ENCODE data around the gene RNF148.

The RNF148 gene

DNA sequence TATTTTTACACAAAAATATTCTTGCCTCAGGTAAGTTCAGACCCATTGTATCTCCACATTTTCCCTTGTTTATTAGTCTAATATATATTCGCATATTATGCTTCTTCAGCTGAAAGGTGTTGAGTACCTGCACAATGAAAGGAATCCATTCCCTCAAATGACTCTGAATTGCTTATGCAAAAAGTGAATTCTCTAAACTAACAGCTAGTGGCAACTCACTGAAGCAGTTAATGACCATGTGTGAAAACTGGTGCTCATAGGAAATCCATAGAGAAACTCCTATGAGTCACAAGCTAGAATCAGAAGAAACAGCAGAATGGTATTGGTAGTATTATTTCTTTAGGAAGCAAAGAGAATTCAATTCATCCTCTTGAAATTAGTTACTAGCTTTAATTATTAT is 33.5 kb upstream of the RNF148 start:
- DNase-seq: no peak
- H3K36me3 ChIP-seq: no peaks in the 10 kb centered on the region
- H3K27ac ChIP-seq: no peak overlapping the region
- H3K9me3 ChIP-seq (ENCODE audit: severe bottlenecking): no peaks in the 10 kb centered on the region
- no peak overlapping the region for H3K4me3 ChIP-seq (ENCODE audit: low read depth, low read length)
- TF ChIP-seq, protein P1, sequence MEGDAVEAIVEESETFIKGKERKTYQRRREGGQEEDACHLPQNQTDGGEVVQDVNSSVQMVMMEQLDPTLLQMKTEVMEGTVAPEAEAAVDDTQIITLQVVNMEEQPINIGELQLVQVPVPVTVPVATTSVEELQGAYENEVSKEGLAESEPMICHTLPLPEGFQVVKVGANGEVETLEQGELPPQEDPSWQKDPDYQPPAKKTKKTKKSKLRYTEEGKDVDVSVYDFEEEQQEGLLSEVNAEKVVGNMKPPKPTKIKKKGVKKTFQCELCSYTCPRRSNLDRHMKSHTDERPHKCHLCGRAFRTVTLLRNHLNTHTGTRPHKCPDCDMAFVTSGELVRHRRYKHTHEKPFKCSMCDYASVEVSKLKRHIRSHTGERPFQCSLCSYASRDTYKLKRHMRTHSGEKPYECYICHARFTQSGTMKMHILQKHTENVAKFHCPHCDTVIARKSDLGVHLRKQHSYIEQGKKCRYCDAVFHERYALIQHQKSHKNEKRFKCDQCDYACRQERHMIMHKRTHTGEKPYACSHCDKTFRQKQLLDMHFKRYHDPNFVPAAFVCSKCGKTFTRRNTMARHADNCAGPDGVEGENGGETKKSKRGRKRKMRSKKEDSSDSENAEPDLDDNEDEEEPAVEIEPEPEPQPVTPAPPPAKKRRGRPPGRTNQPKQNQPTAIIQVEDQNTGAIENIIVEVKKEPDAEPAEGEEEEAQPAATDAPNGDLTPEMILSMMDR (IDR thresholded peaks at IDR 0.05; ENCODE audit: low read depth, low read length): no peak
- no peaks in the 10 kb centered on the region for H3K27me3 ChIP-seq (ENCODE audit: insufficient read depth, low read depth, severe bottlenecking)

DNA sequence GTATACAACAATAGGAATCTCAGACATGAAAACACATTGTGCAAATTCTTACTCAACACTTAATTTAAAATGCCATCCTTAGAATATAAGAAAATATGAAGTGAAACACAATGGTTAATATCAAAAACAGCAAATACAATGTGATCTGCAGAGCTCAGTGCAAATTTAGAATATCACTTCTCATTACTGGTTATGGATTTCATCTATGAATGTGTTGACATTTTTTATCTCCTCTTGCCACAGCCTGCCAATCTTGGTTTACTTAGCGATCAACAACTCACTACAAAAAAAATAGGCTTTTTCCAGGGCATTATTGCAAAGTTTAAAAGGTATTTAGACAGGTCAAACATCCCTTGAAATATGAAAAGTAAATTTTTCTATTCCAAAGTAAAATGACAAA is 25.0 kb upstream of the RNF148 start:
- no peak for DNase-seq
- Histone ChIP-seq H3K4me3 (ENCODE audit: low read depth, low read length) (no peak overlapping the region), H3K9me3 (ENCODE audit: severe bottlenecking) (no peaks in the 10 kb centered on the region), H3K27me3 (ENCODE audit: insufficient read depth, low read depth, severe bottlenecking) (no peaks in the 10 kb centered on the region), H3K36me3 (no peaks in the 10 kb centered on the region), H3K27ac (no peak overlapping the region)
- TF ChIP-seq, protein P1 (IDR thresholded peaks at IDR 0.05; ENCODE audit: low read depth, low read length): no peak

DNA sequence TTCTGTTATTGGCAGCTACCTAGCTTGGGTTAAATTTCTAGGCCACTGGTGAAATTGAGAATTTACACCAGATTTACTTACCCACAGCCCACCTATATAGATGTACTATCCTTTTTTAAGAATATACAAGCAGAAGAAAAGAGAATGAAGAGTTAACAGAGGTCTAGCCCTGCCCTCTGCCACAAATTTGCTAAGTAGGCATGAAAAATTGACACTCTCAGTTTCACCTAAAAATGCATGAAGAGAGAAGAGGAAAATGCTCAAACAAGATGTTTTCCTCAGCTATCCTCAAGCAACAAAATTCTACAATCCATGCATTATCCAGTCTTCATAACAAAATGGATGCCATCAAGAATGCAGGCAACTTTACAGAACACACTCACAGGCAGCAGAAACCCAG is 24.6 kb upstream of the RNF148 start:
- DNase-seq: no peak
- Histone ChIP-seq H3K4me3 (ENCODE audit: low read depth, low read length) (no peak overlapping the region), H3K9me3 (ENCODE audit: severe bottlenecking) (no peaks in the 10 kb centered on the region), H3K27me3 (ENCODE audit: insufficient read depth, low read depth, severe bottlenecking) (no peaks in the 10 kb centered on the region), H3K36me3 (no peaks in the 10 kb centered on the region), H3K27ac (no peak overlapping the region)
- TF ChIP-seq, protein P1 (IDR thresholded peaks at IDR 0.05; ENCODE audit: low read depth, low read length): no peak

DNA sequence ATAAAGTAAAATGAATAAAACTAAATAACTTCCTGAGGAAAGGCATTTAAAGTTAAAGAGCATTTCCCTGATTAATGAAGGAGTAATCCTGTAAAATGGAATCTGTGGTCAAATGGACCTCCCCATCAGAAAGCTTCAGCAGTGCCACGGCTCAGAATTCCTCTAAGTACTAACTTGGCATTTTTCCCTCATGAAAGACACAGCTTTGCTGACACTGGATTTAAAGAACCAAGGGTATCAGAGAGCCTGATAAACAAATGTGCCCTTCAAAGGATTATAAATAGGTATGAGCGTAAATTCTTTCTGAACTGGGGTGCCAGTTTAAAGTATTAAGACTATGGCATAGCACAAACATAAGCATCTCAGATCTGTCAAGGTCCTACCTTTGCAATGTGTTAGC is 24.2 kb upstream of the RNF148 start:
- Histone ChIP-seq H3K27ac (no peak overlapping the region), H3K4me3 (ENCODE audit: low read depth, low read length) (no peak overlapping the region), H3K27me3 (ENCODE audit: insufficient read depth, low read depth, severe bottlenecking) (no peaks in the 10 kb centered on the region), H3K9me3 (ENCODE audit: severe bottlenecking) (no peaks in the 10 kb centered on the region), H3K36me3 (no peaks in the 10 kb centered on the region)
- TF ChIP-seq, protein P1 (IDR thresholded peaks at IDR 0.05; ENCODE audit: low read depth, low read length): no peak
- DNase-seq: no peak

DNA sequence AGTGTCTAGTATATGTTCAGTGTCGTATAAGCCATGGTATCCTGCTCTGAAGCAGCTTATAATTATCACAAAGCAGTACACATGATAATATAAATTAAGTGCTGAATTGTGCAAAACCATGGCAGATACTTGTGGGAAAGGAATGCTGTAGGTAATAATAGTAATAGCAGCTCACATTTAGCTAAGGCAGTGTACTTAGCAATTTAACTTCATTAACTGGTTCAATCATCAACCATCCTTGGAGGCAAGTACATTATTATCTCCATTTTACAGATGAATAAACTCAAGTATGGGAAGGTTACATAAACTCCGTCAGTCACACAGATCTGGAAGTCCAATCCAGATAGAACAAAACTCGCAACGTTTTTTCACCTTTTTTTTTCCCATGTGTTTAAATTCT is 21.6 kb upstream of the RNF148 start:
- no peaks in the 10 kb centered on the region for H3K27me3 ChIP-seq (ENCODE audit: insufficient read depth, low read depth, severe bottlenecking)
- no peak overlapping the region for H3K4me3 ChIP-seq (ENCODE audit: low read depth, low read length)
- H3K9me3 ChIP-seq (ENCODE audit: severe bottlenecking): no peaks in the 10 kb centered on the region
- no peaks in the 10 kb centered on the region for H3K36me3 ChIP-seq
- DNase-seq: no peak
- TF ChIP-seq, protein P1 (IDR thresholded peaks at IDR 0.05; ENCODE audit: low read depth, low read length): no peak
- H3K27ac ChIP-seq: no peak overlapping the region

DNA sequence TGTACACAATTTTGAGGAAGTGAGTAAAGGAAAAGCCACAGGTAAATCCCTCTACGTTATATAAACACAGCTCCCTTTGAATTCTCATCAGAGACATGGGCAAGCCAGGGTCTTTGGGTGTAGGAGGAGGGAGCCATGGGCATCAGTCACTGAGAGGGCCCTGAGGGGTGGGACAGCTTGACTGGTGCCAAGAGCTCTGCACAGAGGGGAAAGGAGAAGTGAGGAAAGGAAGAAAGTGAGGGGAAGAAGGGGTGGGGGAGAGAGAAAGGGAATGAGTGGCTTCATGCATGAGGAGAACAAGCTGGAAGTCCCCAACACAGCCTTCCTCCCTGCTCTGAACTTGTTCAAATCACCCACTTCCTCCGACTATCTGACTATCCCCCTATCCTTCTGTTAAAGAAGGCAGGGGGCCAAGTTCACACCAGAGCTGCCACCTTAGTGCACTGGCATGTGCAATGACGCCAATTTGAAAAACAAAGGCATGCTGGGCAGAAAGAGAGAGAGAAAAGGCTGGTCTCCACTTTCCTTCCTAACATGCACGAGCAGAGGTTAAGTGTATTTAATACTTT is 16.4 kb upstream of the RNF148 start:
- H3K4me3 ChIP-seq (ENCODE audit: low read depth, low read length): no peak overlapping the region
- H3K9me3 ChIP-seq (ENCODE audit: severe bottlenecking): no peaks in the 10 kb centered on the region
- H3K27me3 ChIP-seq (ENCODE audit: insufficient read depth, low read depth, severe bottlenecking): no peaks in the 10 kb centered on the region
- DNase-seq: no peak
- no peak overlapping the region for H3K27ac ChIP-seq
- H3K36me3 ChIP-seq: no peaks in the 10 kb centered on the region
- TF ChIP-seq, protein P1 (IDR thresholded peaks at IDR 0.05; ENCODE audit: low read depth, low read length): no peak

Data from WERI-Rb-1 (cell line).